Measurements from ENCODE around the gene CTU1. TPM values are rescaled to one million over a fixed set of nuclear protein-coding genes. Genes with fewer than 3 reads are reported as not detected.

Gene CTU1
- total and polyA plus RNA-seq, 2 of the 4 experiments (the other 2 are of a cell fraction), result 2.0 to 3.3 TPM

DNA sequence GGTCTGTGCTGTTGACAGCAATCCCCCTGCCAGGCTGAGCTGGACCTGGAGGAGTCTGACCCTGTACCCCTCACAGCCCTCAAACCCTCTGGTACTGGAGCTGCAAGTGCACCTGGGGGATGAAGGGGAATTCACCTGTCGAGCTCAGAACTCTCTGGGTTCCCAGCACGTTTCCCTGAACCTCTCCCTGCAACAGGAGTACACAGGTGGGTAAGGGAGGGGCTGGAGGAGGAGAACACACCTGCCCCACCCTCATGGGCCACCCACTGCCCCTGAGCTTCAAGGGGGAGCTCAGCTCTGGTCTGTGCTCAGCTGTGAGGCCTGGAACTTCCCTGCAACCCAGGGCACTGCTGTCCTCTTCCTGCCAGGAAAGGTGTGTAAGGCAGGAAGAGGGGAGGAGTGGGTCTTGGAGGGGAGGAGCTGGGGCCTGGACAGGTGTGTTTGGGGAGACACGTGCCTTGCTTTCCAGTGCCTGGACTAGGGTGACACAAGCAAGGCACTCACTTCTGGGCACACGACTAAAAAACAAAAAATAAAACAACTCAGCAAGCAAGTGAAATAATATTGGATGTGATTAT lies 37.8 kb upstream of the CTU1 start:
- H3K9me1 ChIP-seq (ENCODE audit: insufficient read depth, low read length), result no peaks in the 10 kb centered on the region
- no peaks in the 10 kb centered on the region for H3K9me3 ChIP-seq (ENCODE audit: control insufficient read depth, insufficient read depth, low read length)
- H3K56ac ChIP-seq (ENCODE audit: extremely low read depth, insufficient read depth, low read length), result no peak overlapping the region
- DNase-seq, result no peak
- intact Hi-C loops (cut with micrococcal nuclease) (no loop called here), in situ Hi-C loops (cut with MboI; ENCODE audit: low sequenced_read_pairs) (no loop called here), dilution Hi-C loops (cut with HindIII; ENCODE audit: low sequenced_read_pairs, unreplicated experiment) (no loop called here)
- H2AK5ac ChIP-seq (ENCODE audit: low read depth, low read length), result no peak overlapping the region
- H2AK9ac ChIP-seq (replicated peaks; ENCODE audit: low read depth, low read length, poor library complexity), result no peak overlapping the region
- H2BK120ac ChIP-seq (ENCODE audit: low read depth, low read length), result no peak overlapping the region
- no peaks in the 10 kb centered on the region for H3K79me1 ChIP-seq (ENCODE audit: low read depth in 1 of 2, low read length in 2 of 2)
- no peak overlapping the region for H2BK20ac ChIP-seq (ENCODE audit: low read depth, low read length)
- H3K4me1 ChIP-seq (ENCODE audit: control insufficient read depth, insufficient read depth, low read length), result no peaks in the 10 kb centered on the region
- POLR2A ChIA-PET (ENCODE audit: unreplicated experiment), result no interaction called here
- H4K5ac ChIP-seq (ENCODE audit: low read depth, low read length), result no peak overlapping the region
- no peak overlapping the region for H2AFZ ChIP-seq (replicated peaks; ENCODE audit: low read length, poor library complexity)
- no peaks in the 10 kb centered on the region for H3K36me3 ChIP-seq (ENCODE audit: control insufficient read depth, insufficient read depth, low read length)
- H2BK15ac ChIP-seq (ENCODE audit: low read depth, low read length), result no peak overlapping the region
- peaks cover 4% of the 10 kb centered on the region; the same call in 1 of the 2 replicates for H3K27me3 ChIP-seq (ENCODE audit: control insufficient read depth, insufficient read depth, low read length)
- H4K91ac ChIP-seq (ENCODE audit: insufficient read depth, low read depth, low read length), result no peak overlapping the region
- H3K18ac ChIP-seq (ENCODE audit: low read depth, low read length), result no peak overlapping the region
- H3K4ac ChIP-seq (ENCODE audit: low read depth, low read length), result no peak overlapping the region
- H3K4me3 ChIP-seq (ENCODE audit: insufficient read depth, low read depth, low read length), result no peak overlapping the region
- no peak overlapping the region for H2BK5ac ChIP-seq (ENCODE audit: low read depth, low read length, poor library complexity, severe bottlenecking)
- no TSS peak for BruUV-seq (replicated peaks)
- CTCF ChIA-PET, result interaction anchor here (0.6 kb wide), 1 partner anchor 252 kb away, joined by 5 read pairs; no protein-coding TSS in a partner anchor
- H3K27ac ChIP-seq (ENCODE audit: insufficient read depth, low read length), result no peak overlapping the region
- H3K23ac ChIP-seq (ENCODE audit: low read depth, low read length), result no peak overlapping the region
- H3K9ac ChIP-seq (ENCODE audit: low read depth, low read length), result no peak overlapping the region
- H4K8ac ChIP-seq (ENCODE audit: low read depth in 2 of 2, low read length in 2 of 2), result no peak overlapping the region
- TF ChIP-seq ELK1 (IDR thresholded peaks at IDR 0.05; ENCODE audit: borderline replicate concordance, low read depth, low read length) (no peak), RAD21 (IDR thresholded peaks at IDR 0.05; ENCODE audit: low read length) (no peak), FOS (IDR thresholded peaks at IDR 0.05; ENCODE audit: low read depth, low read length) (no peak), RFX5 (IDR thresholded peaks at IDR 0.05; ENCODE audit: low read depth, low read length) (no peak), POLR2A (IDR thresholded peaks at IDR 0.05; ENCODE audit: low read depth, low read length) (no peak), NFE2L2 (IDR thresholded peaks at IDR 0.05; ENCODE audit: low read depth, low read length) (no peak), CHD1 (IDR thresholded peaks at IDR 0.05; ENCODE audit: low read depth, low read length) (no peak), BHLHE40 (IDR thresholded peaks at IDR 0.05; ENCODE audit: low read depth, low read length) (no peak), MAZ (IDR thresholded peaks at IDR 0.05; ENCODE audit: borderline replicate concordance, low read depth, low read length) (no peak), MAFK (IDR thresholded peaks at IDR 0.05; ENCODE audit: low read depth, low read length) (no peak), RCOR1 (IDR thresholded peaks at IDR 0.05; ENCODE audit: insufficient replicate concordance, low read length) (no peak), SMC3 (IDR thresholded peaks at IDR 0.05; ENCODE audit: low read depth, low read length) (no peak), CEBPB (IDR thresholded peaks at IDR 0.05; ENCODE audit: low read depth, low read length) (no peak), MXI1 (IDR thresholded peaks at IDR 0.05; ENCODE audit: borderline replicate concordance, low read depth, low read length) (no peak)
- TF ChIP-seq, protein P1, sequence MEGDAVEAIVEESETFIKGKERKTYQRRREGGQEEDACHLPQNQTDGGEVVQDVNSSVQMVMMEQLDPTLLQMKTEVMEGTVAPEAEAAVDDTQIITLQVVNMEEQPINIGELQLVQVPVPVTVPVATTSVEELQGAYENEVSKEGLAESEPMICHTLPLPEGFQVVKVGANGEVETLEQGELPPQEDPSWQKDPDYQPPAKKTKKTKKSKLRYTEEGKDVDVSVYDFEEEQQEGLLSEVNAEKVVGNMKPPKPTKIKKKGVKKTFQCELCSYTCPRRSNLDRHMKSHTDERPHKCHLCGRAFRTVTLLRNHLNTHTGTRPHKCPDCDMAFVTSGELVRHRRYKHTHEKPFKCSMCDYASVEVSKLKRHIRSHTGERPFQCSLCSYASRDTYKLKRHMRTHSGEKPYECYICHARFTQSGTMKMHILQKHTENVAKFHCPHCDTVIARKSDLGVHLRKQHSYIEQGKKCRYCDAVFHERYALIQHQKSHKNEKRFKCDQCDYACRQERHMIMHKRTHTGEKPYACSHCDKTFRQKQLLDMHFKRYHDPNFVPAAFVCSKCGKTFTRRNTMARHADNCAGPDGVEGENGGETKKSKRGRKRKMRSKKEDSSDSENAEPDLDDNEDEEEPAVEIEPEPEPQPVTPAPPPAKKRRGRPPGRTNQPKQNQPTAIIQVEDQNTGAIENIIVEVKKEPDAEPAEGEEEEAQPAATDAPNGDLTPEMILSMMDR (conservative IDR thresholded peaks at IDR 0.05; ENCODE audit: low read depth, low read length), result no peak
- TF ChIP-seq, protein P2, sequence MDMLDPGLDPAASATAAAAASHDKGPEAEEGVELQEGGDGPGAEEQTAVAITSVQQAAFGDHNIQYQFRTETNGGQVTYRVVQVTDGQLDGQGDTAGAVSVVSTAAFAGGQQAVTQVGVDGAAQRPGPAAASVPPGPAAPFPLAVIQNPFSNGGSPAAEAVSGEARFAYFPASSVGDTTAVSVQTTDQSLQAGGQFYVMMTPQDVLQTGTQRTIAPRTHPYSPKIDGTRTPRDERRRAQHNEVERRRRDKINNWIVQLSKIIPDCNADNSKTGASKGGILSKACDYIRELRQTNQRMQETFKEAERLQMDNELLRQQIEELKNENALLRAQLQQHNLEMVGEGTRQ (IDR thresholded peaks at IDR 0.05; ENCODE audit: low read depth, low read length), result no peak
- H4K20me1 ChIP-seq (ENCODE audit: insufficient read depth, low read length), result no peaks in the 10 kb centered on the region
- no peak for ATAC-seq (ENCODE audit: low read depth)
- WGBS, 2 experiments (ENCODE audit: extremely low coverage in 2 of 2, insufficient read length in 1 of 2), result no CpG with 5 or more reads among the region's 4 CpGs
- no peak overlapping the region for H3K4me2 ChIP-seq (ENCODE audit: low read depth, low read length)
- no peak overlapping the region for H3K14ac ChIP-seq (replicated peaks; ENCODE audit: low read depth, low read length)

Data from IMR-90 (cell line).